ENCODE data around the gene CCDC70.
"Not testable (repeated sequence)": the region's sequence is repeated elsewhere in the genome, so short reads cannot be mapped to it uniquely, and the experiment has no call there.

Gene CCDC70

GRCh38 chr13:51823359-51823758 is 38.4 kb upstream of the CCDC70 start:
- DNase-seq (ENCODE audit: low read depth) = no peak
- H3K4me3 ChIP-seq (replicated peaks; ENCODE audit: low read depth, low read length) = no peak overlapping the region

GRCh38 chr13:51823863-51824262 is 37.9 kb upstream of the CCDC70 start:
- no peak for TF ChIP-seq CTCF (IDR thresholded peaks at IDR 0.05; ENCODE audit: low read length, missing control alignments)
- no peak overlapping the region for H3K4me3 ChIP-seq (replicated peaks; ENCODE audit: low read depth, low read length)
- DNase-seq (ENCODE audit: low read depth) = peak; percentile 43

More at GRCh38 chr13:51823359-51823758, 38.4 kb upstream of the CCDC70 start:
- TF ChIP-seq CTCF (IDR thresholded peaks at IDR 0.05; ENCODE audit: low read length, missing control alignments) = no peak

GRCh38 chr13:51824712-51825111 is 37.1 kb upstream of the CCDC70 start:
- H3K4me3 ChIP-seq (replicated peaks; ENCODE audit: low read depth, low read length); DNase-seq (ENCODE audit: low read depth): not testable (repeated sequence)

GRCh38 chr13:51825165-51825592 is 36.6 kb upstream of the CCDC70 start:
- TF ChIP-seq CTCF (IDR thresholded peaks at IDR 0.05; ENCODE audit: low read length, missing control alignments) = no peak
- peak; percentile 81 for DNase-seq (ENCODE audit: low read depth)
- H3K4me3 ChIP-seq (replicated peaks; ENCODE audit: low read depth, low read length) = no peak overlapping the region

- no peak for TF ChIP-seq CTCF (IDR thresholded peaks at IDR 0.05; ENCODE audit: low read length, missing control alignments)
- H3K4me3 ChIP-seq (replicated peaks; ENCODE audit: low read depth, low read length) = no peak overlapping the region
- no peak for DNase-seq (ENCODE audit: low read depth)
These were observed 36.0 kb upstream of the CCDC70 start for GRCh38 chr13:51825681-51826254.

GRCh38 chr13:51826606-51827005 is 35.2 kb upstream of the CCDC70 start:
- peak; percentile 31 for DNase-seq (ENCODE audit: low read depth)
- no peak for TF ChIP-seq CTCF (IDR thresholded peaks at IDR 0.05; ENCODE audit: low read length, missing control alignments)
- no peak overlapping the region for H3K4me3 ChIP-seq (replicated peaks; ENCODE audit: low read depth, low read length)

DNA sequence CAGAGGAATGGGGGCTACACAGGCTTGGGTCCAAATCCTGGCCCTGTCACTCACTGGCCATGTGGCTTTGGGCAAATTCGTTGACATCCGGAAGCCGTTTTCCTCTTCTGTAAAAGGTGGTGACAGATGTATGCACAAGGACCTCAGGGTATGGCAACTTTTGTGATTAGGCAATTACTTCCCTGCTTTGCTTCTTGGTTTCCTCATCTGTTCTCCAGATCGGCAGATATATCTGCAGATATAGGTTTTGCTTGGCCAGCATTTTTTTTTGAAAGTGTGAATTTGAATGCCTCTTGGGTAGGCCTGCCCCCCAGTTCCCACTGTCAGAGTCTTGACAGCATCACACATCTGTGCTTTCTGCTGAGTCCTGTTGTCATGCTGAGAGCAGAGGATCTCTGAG is 34.5 kb upstream of the CCDC70 start:
- H3K4me3 ChIP-seq (replicated peaks; ENCODE audit: low read depth, low read length) = no peak overlapping the region

More for the DNA sequence above, 34.5 kb upstream of the CCDC70 start:
- no peak for TF ChIP-seq CTCF (IDR thresholded peaks at IDR 0.05; ENCODE audit: low read length, missing control alignments)
- DNase-seq (ENCODE audit: low read depth) = no peak

Measured in fibroblast of pulmonary artery (primary cell).